NCI-H345 treated with DMSO at 0.1 percent for 48 hours (cell line): ENCODE measurements around the gene B3GAT3.
"Not testable (repeated sequence)": the region's sequence is repeated elsewhere in the genome, so short reads cannot be mapped to it uniquely, and the experiment has no call there.

Experiments used
- DNase-seq: peaks from one replicate; lab custom pipeline; 2025; ENCODE audit not compliant: unreplicated experiment; lab: John Stamatoyannopoulos, UW

B3GAT3 gene

GRCh38 chr11:62621567-62622470 is at the start of gene B3GAT3:
Gene B3GAT3, minus strand, starts transcription at chr11:62621986. Its CDS starts 39 bp downstream, at chr11:62621947.
- DNase-seq: peak; percentile 93

GRCh38 chr11:62671236-62671607 is 49.4 kb upstream of the B3GAT3 start:
- no peak for DNase-seq

- no peak for DNase-seq
Measured at GRCh38 chr11:62669420-62670161, 47.8 kb upstream of the B3GAT3 start.

GRCh38 chr11:62667460-62667859 is 45.7 kb upstream of the B3GAT3 start:
- DNase-seq: no peak

GRCh38 chr11:62666259-62666926 is 44.6 kb upstream of the B3GAT3 start:
- DNase-seq: no peak

- no peak for DNase-seq
Measured at GRCh38 chr11:62665599-62666258, 43.9 kb upstream of the B3GAT3 start.

GRCh38 chr11:62665075-62665598 is 43.4 kb upstream of the B3GAT3 start, which contains the start of the genes C11orf98 and CSKMT:
Gene C11orf98, minus strand, starts transcription at chr11:62665210. Its CDS starts 41 bp downstream, at chr11:62665169.
Gene CSKMT, plus strand, starts transcription at chr11:62665312. Its CDS starts 568 bp downstream, at chr11:62665880.
- DNase-seq: peak; percentile 74

- DNase-seq: peak; percentile 72
Measured at GRCh38 chr11:62664405-62665074, 42.8 kb upstream of the B3GAT3 start.

- no peak for DNase-seq
Measured at GRCh38 chr11:62656796-62657429, 35.1 kb upstream of the B3GAT3 start.

GRCh38 chr11:62654297-62654696 is 32.5 kb upstream of the B3GAT3 start:
- no peak for DNase-seq

- no peak for DNase-seq
Measured at GRCh38 chr11:62652161-62653006, 30.6 kb upstream of the B3GAT3 start.

- not testable (repeated sequence) for DNase-seq
Measured at GRCh38 chr11:62650283-62650682, 28.5 kb upstream of the B3GAT3 start.

GRCh38 chr11:62649486-62649885 is 27.7 kb upstream of the B3GAT3 start:
- DNase-seq: no peak

GRCh38 chr11:62648967-62649364 is 27.2 kb upstream of the B3GAT3 start:
- no peak for DNase-seq

- no peak for DNase-seq
Measured at GRCh38 chr11:62648185-62648966, 26.6 kb upstream of the B3GAT3 start.

- DNase-seq: no peak
Measured at GRCh38 chr11:62647609-62648005, 25.8 kb upstream of the B3GAT3 start.

GRCh38 chr11:62646825-62647608 is 25.2 kb upstream of the B3GAT3 start:
- DNase-seq: no peak
